Vein endothelial cell (primary cell): ENCODE data around the gene RHBDL1. TPM values are rescaled to one million over a fixed set of nuclear protein-coding genes. Genes with fewer than 3 reads are reported as not detected.

Experiments
- total RNA-seq: library from RNA; depleted of rRNA; stranded (reverse); fragments of >200 nt; gene quantifications from 2 replicates; pipeline ENCODE4 v1.2.3, GENCODE V29; 2012

The RHBDL1 gene
- total RNA-seq, 1 donor: 0.38 TPM

Other genes starting within 250 kb of the RHBDL1 start
- gene CAPN15, start 148.0 kb upstream of the RHBDL1 start, total RNA-seq: 56.2 and 61.2 TPM in 2 replicates
- gene PRR35, start 115.3 kb upstream of the RHBDL1 start, total RNA-seq: not detected in 2 replicates
- gene NHLRC4, start 108.7 kb upstream of the RHBDL1 start, total RNA-seq: 2.4 and 2.9 TPM in 2 replicates
- 28.4 and 45.1 TPM in 2 replicates for gene PIGQ, start 105.7 kb upstream of the RHBDL1 start, total RNA-seq
- gene RAB40C, start 85.6 kb upstream of the RHBDL1 start, total RNA-seq: 15.0 and 17.0 TPM in 2 replicates
- under 0.01 and 0.19 TPM in 2 replicates for gene WFIKKN1, start 44.7 kb upstream of the RHBDL1 start, total RNA-seq
- gene METTL26, start 39.4 kb upstream of the RHBDL1 start, total RNA-seq: 90.8 and 142 TPM in 2 replicates
- 14.0 and 20.9 TPM in 2 replicates for gene MCRIP2, start 33.8 kb upstream of the RHBDL1 start, total RNA-seq
- 15.9 and 18.6 TPM in 2 replicates for gene WDR90, start 26.3 kb upstream of the RHBDL1 start, total RNA-seq
- 44.6 and 53.2 TPM in 2 replicates for gene RHOT2, start 7.5 kb upstream of the RHBDL1 start, total RNA-seq
- gene STUB1, start 4.7 kb downstream of the RHBDL1 start, total RNA-seq: 115 and 135 TPM in 2 replicates
- gene JMJD8, start 8.7 kb downstream of the RHBDL1 start, total RNA-seq: 39.8 and 63.7 TPM in 2 replicates
- 8.5 and 9.5 TPM in 2 replicates for gene WDR24, start 14.7 kb downstream of the RHBDL1 start, total RNA-seq
- gene FBXL16, start 30.1 kb downstream of the RHBDL1 start, total RNA-seq: under 0.01 and 0.29 TPM in 2 replicates
- gene METRN, start 39.4 kb downstream of the RHBDL1 start, total RNA-seq: 22.2 and 35.3 TPM in 2 replicates
- gene ANTKMT, start 45.5 kb downstream of the RHBDL1 start, total RNA-seq: 23.1 and 33.6 TPM in 2 replicates
- gene CCDC78, start 50.8 kb downstream of the RHBDL1 start, total RNA-seq: 1.3 and 1.6 TPM in 2 replicates
- gene HAGHL, start 51.4 kb downstream of the RHBDL1 start, total RNA-seq: 9.7 and 13.4 TPM in 2 replicates
- gene CIAO3, start 65.3 kb downstream of the RHBDL1 start, total RNA-seq: 36.8 and 40.5 TPM in 2 replicates
- not detected in 2 replicates for gene MSLN, start 85.1 kb downstream of the RHBDL1 start, total RNA-seq
- 51.9 and 52.7 TPM in 2 replicates for gene RPUSD1, start 112.7 kb downstream of the RHBDL1 start, total RNA-seq
- gene CHTF18, start 112.9 kb downstream of the RHBDL1 start, total RNA-seq: 15.0 and 20.4 TPM in 2 replicates
- gene GNG13, start 125.1 kb downstream of the RHBDL1 start, total RNA-seq: not detected in 2 replicates